ENCODE results near the gene MAOA. TPM values are rescaled to one million over a fixed set of nuclear protein-coding genes. Genes with fewer than 3 reads are reported as not detected.

Gene MAOA
- total and polyA plus RNA-seq, 2 of the 13 experiments (the other 11 are each of a cell fraction or from before 2014, with no cell fraction given): 13.4 to 14.7 TPM

GRCh38 chrX:43693602-43694406 lies 37.7 kb downstream of the MAOA start (continued):
- TF ChIP-seq EP300 (IDR thresholded peaks at IDR 0.05; ENCODE audit: low read depth in 2 of 2, low read length in 2 of 2) (peak in 1 of 2 experiments; percentile 81; a peak in 2 of 4 replicates), EP300 (CRISPR knock-in tag; IDR thresholded peaks at IDR 0.05; ENCODE audit: borderline replicate concordance) (peak; percentile 65; the same call in 1 of the 2 replicates), ZBTB10 (CRISPR knock-in tag; IDR thresholded peaks at IDR 0.05; ENCODE audit: borderline replicate concordance) (no peak), TARDBP (CRISPR knock-in tag; IDR thresholded peaks at IDR 0.05) (0 out of 2 replicates have a peak, but pooled peaks have one; percentile 41), SKI (IDR thresholded peaks at IDR 0.05; ENCODE audit: partially characterized antibody) (peak; percentile 19), ZNF670 (CRISPR knock-in tag; IDR thresholded peaks at IDR 0.05; ENCODE audit: borderline replicate concordance) (no peak), ZBTB7A (CRISPR knock-in tag; IDR thresholded peaks at IDR 0.05) (no peak), ATF1 (CRISPR knock-in tag; IDR thresholded peaks at IDR 0.05) (no peak), CBX5 (CRISPR knock-in tag; IDR thresholded peaks at IDR 0.05; ENCODE audit: borderline replicate concordance) (no peak), ZEB1 (IDR thresholded peaks at IDR 0.05; ENCODE audit: insufficient replicate concordance, low read depth) (peak; percentile 87), ZMYM2 (CRISPR knock-in tag; IDR thresholded peaks at IDR 0.05) (no peak), ZMYM4 (CRISPR knock-in tag; IDR thresholded peaks at IDR 0.05) (peak; percentile 70), ZNF350 (CRISPR knock-in tag; IDR thresholded peaks at IDR 0.05; ENCODE audit: borderline replicate concordance, low read depth) (no peak; the same call in 1 of the 2 replicates), ZNF34 (CRISPR knock-in tag; IDR thresholded peaks at IDR 0.05; ENCODE audit: borderline replicate concordance) (no peak), KAT7 (CRISPR knock-in tag; IDR thresholded peaks at IDR 0.05; ENCODE audit: borderline replicate concordance) (no peak), ZNF143 (CRISPR knock-in tag; IDR thresholded peaks at IDR 0.05) (no peak), ZMYM3 (CRISPR knock-in tag; IDR thresholded peaks at IDR 0.05) (no peak), ZNF333 (CRISPR knock-in tag; IDR thresholded peaks at IDR 0.05; ENCODE audit: borderline replicate concordance) (no peak), ZFX (CRISPR knock-in tag; IDR thresholded peaks at IDR 0.05; ENCODE audit: low read depth) (peak; percentile 26; the same call in 1 of the 2 replicates), TRIM24 (CRISPR knock-in tag; IDR thresholded peaks at IDR 0.05) (no peak), ZMAT5 (CRISPR knock-in tag; IDR thresholded peaks at IDR 0.05; ENCODE audit: borderline replicate concordance, low read depth) (no peak), PHF21A (CRISPR knock-in tag; IDR thresholded peaks at IDR 0.05) (peak; percentile 67), MXI1 (IDR thresholded peaks at IDR 0.05; ENCODE audit: borderline replicate concordance, low read depth, low read length) (no peak; the same call in 2 of the 3 replicates)
- TF ChIP-seq, protein P1, sequence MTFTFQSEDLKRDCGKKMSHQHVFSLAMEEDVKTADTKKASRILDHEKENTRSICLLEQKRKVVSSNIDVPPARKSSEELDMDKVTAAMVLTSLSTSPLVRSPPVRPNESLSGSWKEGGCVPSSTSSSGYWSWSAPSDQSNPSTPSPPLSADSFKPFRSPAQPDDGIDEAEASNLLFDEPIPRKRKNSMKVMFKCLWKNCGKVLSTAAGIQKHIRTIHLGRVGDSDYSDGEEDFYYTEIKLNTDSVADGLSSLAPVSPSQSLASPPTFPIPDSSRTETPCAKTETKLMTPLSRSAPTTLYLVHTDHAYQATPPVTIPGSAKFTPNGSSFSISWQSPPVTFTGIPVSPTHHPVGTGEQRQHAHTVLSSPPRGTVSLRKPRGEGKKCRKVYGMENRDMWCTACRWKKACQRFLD (CRISPR knock-in tag; IDR thresholded peaks at IDR 0.05; ENCODE audit: borderline replicate concordance): no peak
